Astrocyte of the cerebellum (primary cell): ENCODE results near the gene GDPGP1.

Source experiments
- DNase-seq: peaks from one replicate; pipeline ENCODE4 v3.0.0-alpha.2; 2011; ENCODE audit warnings: low read depth
- H3K4me3 ChIP-seq: 2 replicates; pipeline ENCODE4 v1.5.1; 2011; ENCODE audit warnings: mild to moderate bottlenecking, low read depth, low read length, moderate library complexity
- CTCF ChIP-seq: IDR thresholded peaks from 2 replicates; pipeline ENCODE4 v1.5.1; 2012; ENCODE audit warnings: low read length, low read depth, moderate library complexity, mild to moderate bottlenecking; ENCODE audit errors: missing control alignments
- in situ Hi-C: cut with HindIII; loops from 2 replicates; pipeline ENCODE4 v1.10.0; 2017; ENCODE audit warnings: low sequenced_read_pairs

GDPGP1 gene

GRCh38 chr15:90190606-90191343, 43.2 kb upstream of the GDPGP1 start:
- TF ChIP-seq CTCF: no peak
- in situ Hi-C loops: no loop called here
- H3K4me3 ChIP-seq: no peak overlapping the region
- no peak for DNase-seq

DNA sequence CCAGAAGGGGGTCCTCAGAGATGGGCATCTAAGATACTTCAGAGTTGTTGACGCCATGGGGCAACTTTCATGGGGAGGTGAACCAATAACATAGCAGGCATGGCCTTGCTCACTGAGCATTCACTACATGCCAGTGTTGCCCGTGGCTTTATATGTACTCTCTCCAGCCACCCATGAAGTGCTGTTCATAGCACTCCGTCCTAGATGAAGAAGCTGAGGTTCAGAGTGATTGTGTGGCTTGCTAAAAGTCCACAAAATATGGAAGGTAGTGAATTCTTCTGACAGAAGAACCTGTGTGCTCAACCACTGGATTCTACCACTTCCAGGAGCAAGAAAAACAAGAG, 42.7 kb upstream of the GDPGP1 start:
- DNase-seq: no peak
- in situ Hi-C loops: no loop called here
- no peak for TF ChIP-seq CTCF
- no peak overlapping the region for H3K4me3 ChIP-seq

GRCh38 chr15:90191794-90192509, 42.1 kb upstream of the GDPGP1 start:
- TF ChIP-seq CTCF: no peak
- in situ Hi-C loops: no loop called here
- no peak for DNase-seq
- no peak overlapping the region for H3K4me3 ChIP-seq

DNA sequence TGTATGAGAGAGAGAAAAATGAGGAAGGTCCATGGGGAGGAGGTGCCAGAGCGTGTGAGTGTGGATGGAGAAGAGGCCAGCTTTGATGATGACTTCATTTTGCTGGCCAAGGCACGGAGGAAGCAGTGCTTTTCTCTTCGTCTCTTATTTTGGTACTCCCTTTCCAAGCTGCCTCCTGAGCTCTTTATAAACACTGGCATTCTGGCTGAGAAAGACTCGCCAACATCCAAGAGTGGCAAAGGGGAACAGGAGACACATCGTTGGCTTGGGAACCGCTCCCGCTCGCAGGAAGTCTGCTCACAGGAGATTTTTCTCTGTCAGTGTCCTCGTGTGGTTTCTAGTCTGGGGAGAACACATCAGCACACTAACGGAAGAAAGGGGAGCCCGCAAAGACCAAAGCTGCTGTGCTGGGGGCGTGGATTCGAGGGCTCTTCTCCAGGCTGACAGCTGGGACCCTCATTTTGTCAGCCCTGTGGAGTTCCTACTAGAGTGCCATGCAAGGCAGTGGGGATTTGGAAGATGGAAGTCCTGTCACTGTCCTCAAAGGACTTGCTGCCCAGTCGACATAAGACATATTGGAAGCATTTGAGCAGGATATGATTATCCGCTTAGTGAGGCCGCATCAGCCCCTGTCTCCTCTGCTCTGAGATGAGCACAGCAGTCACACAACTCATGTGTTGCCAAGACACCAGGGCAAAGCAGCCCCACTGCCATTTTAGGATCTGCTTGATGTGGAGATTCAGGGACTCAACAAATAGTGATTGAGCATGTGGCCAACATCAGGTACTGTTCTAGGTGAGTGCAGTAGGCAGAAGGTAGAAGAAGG, 40.8 kb upstream of the GDPGP1 start:
- TF ChIP-seq CTCF: no peak
- H3K4me3 ChIP-seq: no peak overlapping the region
- in situ Hi-C loops: no loop called here
- DNase-seq: no peak

- in situ Hi-C loops: no loop called here
- H3K4me3 ChIP-seq: no peak overlapping the region
- DNase-seq: no peak
- TF ChIP-seq CTCF: no peak
Measured at GRCh38 chr15:90194655-90195054, 39.4 kb upstream of the GDPGP1 start.

GRCh38 chr15:90200534-90201129, 33.4 kb upstream of the GDPGP1 start:
- no peak for DNase-seq
- in situ Hi-C loops: no loop called here
- peak overlapping the region; percentile 78 for H3K4me3 ChIP-seq
- no peak for TF ChIP-seq CTCF
